H1 (cell line): ENCODE measurements around the gene NDST4. TPM values are rescaled to one million over a fixed set of nuclear protein-coding genes. Genes with fewer than 3 reads are reported as not detected.

Source experiments
- CTCF ChIA-PET: fragments of 300-600 bp; sonication (Branson Sonifier 250); formaldehyde crosslinking; loops from one replicate; lab custom pipeline; 2021; ENCODE audit not compliant: partially characterized antibody; lab: Charles Lee
- POLR2A ChIA-PET: fragments of 300-600 bp; sonication (Branson Sonifier 250); formaldehyde crosslinking; loops from one replicate; lab custom pipeline; 2021; ENCODE audit warnings: inconsistent platforms; ENCODE audit not compliant: partially characterized antibody; lab: Charles Lee
- DNase-seq, 2 experiments: peaks; one replicate each; pipeline versions ENCODE4 v3.0.0 to v3.0.0-alpha.2; 2010 to 2022; ENCODE audit warnings: low spot score in 2 of 2, low read depth in 1 of 2, mixed read lengths in 1 of 2
- FAIRE-seq: peaks from 2 replicates; lab custom pipeline; 2011; peaks lifted over from hg19 to GRCh38; lab: Jason Lieb, UNC
- H2AFZ ChIP-seq: 2 replicates; pipeline ENCODE4 v1.8.1; 2012; ENCODE audit warnings: low read length, inconsistent platforms
- H2AK5ac ChIP-seq: 2 replicates; pipeline ENCODE4 v1.6.1; 2013; ENCODE audit warnings: low read depth, low read length
- H2BK120ac ChIP-seq: replicated peaks from 2 replicates; pipeline ENCODE3; 2013; ENCODE audit warnings: low read depth, low read length, inconsistent platforms
- H2BK12ac ChIP-seq: 2 replicates; pipeline ENCODE4 v1.6.1; 2013; ENCODE audit warnings: low read depth, low read length
- H2BK15ac ChIP-seq: 2 replicates; pipeline ENCODE4 v1.6.1; 2013; ENCODE audit warnings: low read length
- H2BK20ac ChIP-seq: 2 replicates; pipeline ENCODE4 v1.6.1; 2013; ENCODE audit warnings: low read length
- H2BK5ac ChIP-seq: 2 replicates; pipeline ENCODE4 v1.6.1; 2013; ENCODE audit warnings: low read depth, low read length
- H3K14ac ChIP-seq: 2 replicates; pipeline ENCODE4 v1.6.1; 2013; ENCODE audit warnings: inconsistent platforms; ENCODE audit not compliant: insufficient read length
- H3K18ac ChIP-seq: 2 replicates; pipeline ENCODE4 v1.6.1; 2013; ENCODE audit warnings: low read length; ENCODE audit errors: extremely low read depth
- H3K23ac ChIP-seq: 2 replicates; pipeline ENCODE4 v1.6.1; 2013; ENCODE audit warnings: inconsistent platforms; ENCODE audit not compliant: insufficient read length
- H3K23me2 ChIP-seq: 2 replicates; pipeline ENCODE4 v1.6.1; 2013; ENCODE audit warnings: low read depth, low read length
- H3K27ac ChIP-seq: 2 replicates; pipeline ENCODE4 v1.6.1; 2011; ENCODE audit warnings: low read depth, low read length, inconsistent platforms
- H3K27me3 ChIP-seq, 4 experiments: replicated peaks in 1 of 4; 1 replicate in 1 of 4; 2 replicates in 3 of 4; pipeline versions ENCODE4 v1.6.1 to v1.8.1; 2011 to 2013; ENCODE audit warnings: low read length in 3 of 4, mild to moderate bottlenecking in 3 of 4, inconsistent platforms in 2 of 4, mixed read lengths in 2 of 4, moderate library complexity in 1 of 4; ENCODE audit not compliant: control insufficient read depth in 3 of 4, insufficient read depth in 3 of 4; ENCODE audit errors: extremely low read depth in 1 of 4
- H3K36me3 ChIP-seq, 4 experiments: 2 replicates each; pipeline versions ENCODE4 v1.6.1 to v1.8.1; 2011 to 2013; ENCODE audit warnings: mild to moderate bottlenecking in 4 of 4, low read length in 3 of 4, moderate library complexity in 2 of 4, control low read depth in 1 of 4, inconsistent platforms in 1 of 4; ENCODE audit not compliant: insufficient read depth in 4 of 4, control insufficient read depth in 2 of 4
- H3K4ac ChIP-seq: replicated peaks from 2 replicates; pipeline ENCODE3; 2013; ENCODE audit warnings: low read length, low read depth, mixed read lengths, inconsistent platforms; ENCODE audit not compliant: insufficient read length
- H3K4me1 ChIP-seq, 4 experiments: replicated peaks in 1 of 4; 1 replicate in 1 of 4; 2 replicates in 3 of 4; pipeline versions ENCODE4 v1.6.1 to v1.8.1; 2011 to 2013; ENCODE audit warnings: low read length in 3 of 4, inconsistent platforms in 2 of 4, mixed read lengths in 1 of 4; ENCODE audit not compliant: insufficient read depth in 4 of 4, control insufficient read depth in 3 of 4
- H3K4me2 ChIP-seq, 2 experiments: 2 replicates each; pipeline versions ENCODE4 v1.6.1 to v1.8.1; 2011 to 2013; ENCODE audit warnings: low read depth in 2 of 2, low read length in 2 of 2, control low read depth in 1 of 2, inconsistent platforms in 1 of 2, mild to moderate bottlenecking in 1 of 2; ENCODE audit not compliant: insufficient read depth in 1 of 2
- H3K4me3 ChIP-seq, 4 experiments: fragments of 200-600, 300-600 bp in 1 of 4; sonication (generic), shearing (Covaris generic), sonication (Bioruptor Twin) in 1 of 4; 2 replicates each; pipeline versions ENCODE4 v1.5.1 to v1.8.1; 2011 to 2016; ENCODE audit warnings: low read length in 4 of 4, low read depth in 3 of 4, control low read depth in 2 of 4, inconsistent platforms in 2 of 4, mild to moderate bottlenecking in 2 of 4, mixed read lengths in 1 of 4, moderate library complexity in 1 of 4; ENCODE audit not compliant: insufficient read depth in 2 of 4; ENCODE audit errors: extremely low read depth in 1 of 4
- H3K56ac ChIP-seq: replicated peaks from 2 replicates; pipeline ENCODE3; 2013; ENCODE audit warnings: low read depth, mild to moderate bottlenecking, mixed read lengths, low read length, inconsistent platforms; ENCODE audit not compliant: insufficient read length
- H3K79me1 ChIP-seq: 2 replicates; pipeline ENCODE4 v1.6.1; 2013; ENCODE audit warnings: low read depth, low read length, control low read depth
- H3K79me2 ChIP-seq, 2 experiments: 2 replicates each; pipeline versions ENCODE4 v1.6.1 to v1.8.1; 2012 to 2013; ENCODE audit warnings: low read length in 2 of 2, mild to moderate bottlenecking in 2 of 2, inconsistent platforms in 1 of 2; ENCODE audit not compliant: insufficient read depth in 2 of 2, control insufficient read depth in 1 of 2
- H3K9ac ChIP-seq, 4 experiments: replicated peaks in 1 of 4; 1 replicate in 1 of 4; 2 replicates in 3 of 4; pipeline versions ENCODE4 v1.6.1 to v1.8.1; 2011 to 2013; ENCODE audit warnings: low read depth in 3 of 4, low read length in 3 of 4, control low read depth in 2 of 4, mild to moderate bottlenecking in 2 of 4, moderate library complexity in 2 of 4, inconsistent platforms in 1 of 4; ENCODE audit errors: extremely low read depth in 1 of 4
- H3K9me3 ChIP-seq, 2 experiments: 2 replicates each; pipeline versions ENCODE4 v1.6.1 to v1.8.1; 2012 to 2013; ENCODE audit warnings: mild to moderate bottlenecking in 2 of 2, moderate library complexity in 2 of 2, control low read depth in 1 of 2, inconsistent platforms in 1 of 2, low read depth in 1 of 2, low read length in 1 of 2, mixed read lengths in 1 of 2; ENCODE audit not compliant: insufficient read depth in 2 of 2
- H4K20me1 ChIP-seq, 2 experiments: replicated peaks in 1 of 2; 2 replicates each; pipeline versions ENCODE3 to v1.8.1; 2011 to 2013; ENCODE audit warnings: inconsistent platforms in 2 of 2, low read length in 2 of 2, mild to moderate bottlenecking in 1 of 2; ENCODE audit not compliant: insufficient read depth in 2 of 2, control insufficient read depth in 1 of 2
- H4K5ac ChIP-seq: 2 replicates; pipeline ENCODE4 v1.6.1; 2013; ENCODE audit warnings: low read length, low read depth, mixed read lengths, inconsistent platforms; ENCODE audit not compliant: insufficient read length
- H4K8ac ChIP-seq: 2 replicates; pipeline ENCODE4 v1.8.0; 2013; ENCODE audit warnings: mild to moderate bottlenecking, moderate library complexity, low read length, inconsistent platforms; ENCODE audit not compliant: insufficient read depth; ENCODE audit errors: extremely low read depth
- H4K91ac ChIP-seq: replicated peaks from 2 replicates; pipeline ENCODE3; 2013; ENCODE audit warnings: low read length, mixed read lengths, inconsistent platforms; ENCODE audit not compliant: insufficient read length
- BCL11A ChIP-seq, 2 experiments: IDR thresholded peaks; one replicate each; pipeline ENCODE4 v1.6.1; 2011; ENCODE audit warnings: low read depth in 2 of 2, low read length in 2 of 2, mild to moderate bottlenecking in 2 of 2
- NRF1 ChIP-seq: IDR thresholded peaks from 2 replicates; pipeline ENCODE4 v1.6.1; 2011; ENCODE audit warnings: mild to moderate bottlenecking, low read depth, low read length, improper control_type of control experiment
- TEAD4 ChIP-seq: IDR thresholded peaks from 2 replicates; pipeline ENCODE4 v1.6.1; 2012; ENCODE audit warnings: low read depth, low read length, inconsistent platforms, mixed read lengths
- ZNF274 ChIP-seq: IDR thresholded peaks from 2 replicates; pipeline ENCODE4 v1.7.0; 2012; ENCODE audit warnings: low read length, borderline replicate concordance; ENCODE audit errors: extremely low read depth
- polyA plus RNA-seq, 7 experiments: library from polyadenylated mRNA; depleted of rRNA in 3 of 7; stranded (reverse) in 5 of 7; unstranded in 2 of 7; fragments of >200 nt in 5 of 7; fragments of 200-250 nt in 2 of 7; gene quantifications; 1 replicate in 5 of 7; 2 replicates in 1 of 7; 4 replicates in 1 of 7; pipeline versions ENCODE4 v1.2.1 to v1.2.3, GENCODE V29; 2011 to 2013; ENCODE audit warnings: missing spikeins in 2 of 7, mixed read lengths in 2 of 7
- total RNA-seq: library from RNA; stranded (reverse); fragmentation: NEBNext Ultra II Directional; extraction: Animal tissue kit (Norgen Biotek cat#: 25700); gene quantifications from 2 replicates; pipeline ENCODE4 v1.2.1, GENCODE V29; 2021

Gene NDST4
- total and polyA plus RNA-seq, 2 of the 8 experiments (the other 6 are each of a cell fraction or from before 2014, with no cell fraction given): 0.02 TPM; not detected in 1

GRCh38 chr4:114926583-114926982 is 186.8 kb downstream of the NDST4 start:
- no peak overlapping the region for H4K91ac ChIP-seq
- H3K27ac ChIP-seq: no peak overlapping the region
- H3K9ac ChIP-seq: no peak overlapping the region
- DNase-seq (no peak), FAIRE-seq (no peak)
- no peaks in the 10 kb centered on the region for H3K9me3 ChIP-seq
- H2BK20ac ChIP-seq: no peak overlapping the region
- no peaks in the 10 kb centered on the region for H4K20me1 ChIP-seq
- no peak overlapping the region for H2BK120ac ChIP-seq
- no peak overlapping the region for H3K4me2 ChIP-seq
- no peaks in the 10 kb centered on the region for H3K79me2 ChIP-seq
- no peaks in the 10 kb centered on the region; the same call in 1 of the 2 replicates for H3K23me2 ChIP-seq
- no peak overlapping the region for H4K8ac ChIP-seq
- no peaks in the 10 kb centered on the region for H3K79me1 ChIP-seq
- H3K56ac ChIP-seq: no peak overlapping the region
- H3K4me1 ChIP-seq: peaks cover 0 to 14% (median 7%) of the 10 kb centered on the region in 4 experiments; a peak in 4 of 7 replicates
- H2BK15ac ChIP-seq: no peak overlapping the region
- H2BK5ac ChIP-seq: no peak overlapping the region
- ChIA-PET CTCF (interaction anchor here (1.4 kb wide), 1 partner anchor 118 kb away, joined by 4 read pairs; no protein-coding TSS in a partner anchor), POLR2A (no interaction called here)
- H3K4me3 ChIP-seq: no peak overlapping the region
- TF ChIP-seq TEAD4 (no peak), BCL11A (IDR thresholded peaks at IDR 0.05; ENCODE audit: low read depth in 2 of 2, low read length in 2 of 2) (no peak), NRF1 (no peak), ZNF274 (no peak)
- H3K27me3 ChIP-seq: no peaks in the 10 kb centered on the region
- H4K5ac ChIP-seq: no peak overlapping the region
- H3K14ac ChIP-seq: no peak overlapping the region
- no peak overlapping the region for H2AFZ ChIP-seq
- no peak overlapping the region for H2BK12ac ChIP-seq
- H3K4ac ChIP-seq: no peak overlapping the region
- H2AK5ac ChIP-seq: no peak overlapping the region
- no peak overlapping the region for H3K23ac ChIP-seq
- H3K36me3 ChIP-seq: no peaks in the 10 kb centered on the region
- H3K18ac ChIP-seq: no peak overlapping the region
